HG02678 (cell line): Measurements from ENCODE around the gene ELP5.

Experiments used
- ATAC-seq: cut with Tn5 transposase; IDR thresholded peaks from one replicate; pipeline ENCODE4 v1.9.1; 2021; ENCODE audit warnings: mild to moderate bottlenecking, moderate library complexity; ENCODE audit not compliant: unreplicated experiment

The ELP5 gene

DNA sequence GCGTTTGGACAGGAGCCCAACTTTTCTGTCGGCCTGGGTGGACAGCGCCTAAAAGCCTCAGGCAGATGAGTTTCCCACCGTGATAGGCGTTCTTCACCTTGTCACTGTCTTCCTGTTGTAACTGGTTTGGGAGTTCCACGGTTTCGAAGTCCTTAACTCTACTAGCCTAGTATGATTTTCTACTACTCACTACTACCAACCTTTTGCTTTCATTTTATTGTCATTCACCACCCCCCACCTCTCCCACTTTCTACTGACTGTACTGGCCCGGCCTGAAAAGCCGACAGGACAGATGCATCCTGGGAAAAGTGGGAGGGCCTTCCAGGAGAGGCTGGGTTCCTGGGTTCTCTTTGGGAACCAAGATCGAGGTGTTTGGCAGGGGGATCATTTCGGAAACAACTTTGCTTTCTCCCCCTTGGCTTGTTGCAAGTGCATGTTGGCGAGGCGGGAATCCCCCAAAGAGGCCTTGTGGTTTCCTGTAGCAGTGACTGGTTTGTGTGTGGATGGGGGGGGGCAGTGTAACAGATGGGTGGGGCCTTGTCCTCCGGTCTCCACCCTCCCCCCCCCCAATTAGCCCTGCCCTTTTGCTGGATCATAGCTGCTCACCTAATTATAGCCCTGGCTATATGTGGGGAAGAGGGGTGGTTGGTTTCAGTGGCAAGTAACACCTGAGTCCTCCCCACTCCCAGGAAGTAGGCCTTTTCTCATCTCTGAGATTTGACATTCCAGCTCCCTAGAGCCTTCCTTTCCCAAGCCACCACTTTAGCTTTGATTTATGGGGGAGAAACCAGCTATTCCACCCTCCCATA, 56.8 kb downstream of the ELP5 start:
- ATAC-seq: no peak
